Measurements from ENCODE around the gene ITIH3.

ITIH3 gene

DNA sequence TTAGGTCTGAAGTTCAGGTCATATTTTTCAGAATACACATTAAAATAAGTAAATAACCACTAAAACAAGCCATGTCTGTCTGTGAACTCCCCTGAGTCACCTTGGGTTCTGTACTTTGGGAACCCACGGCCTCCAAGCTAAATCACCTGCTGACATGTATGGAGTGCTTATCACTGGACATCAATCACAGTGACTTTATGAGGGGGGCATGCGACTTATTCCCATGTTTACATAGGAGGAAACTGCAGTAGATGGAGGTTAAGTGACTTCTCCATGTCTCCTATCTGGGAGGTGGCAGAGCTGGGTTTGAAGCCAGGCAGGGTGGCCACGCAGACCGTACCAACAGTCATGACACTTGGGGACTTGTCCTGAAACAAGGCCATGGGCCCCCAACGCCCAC, 27.8 kb downstream of the ITIH3 start:
- Histone ChIP-seq H3K4me3 (ENCODE audit: insufficient read depth, low read depth, low read length, poor library complexity, severe bottlenecking) (no peak overlapping the region), H3K27ac (ENCODE audit: insufficient read depth, low read length, poor library complexity, severe bottlenecking) (no peak overlapping the region), H3K9me3 (ENCODE audit: control insufficient read depth, low read length) (no peaks in the 10 kb centered on the region), H3K27me3 (replicated peaks; ENCODE audit: control insufficient read depth, insufficient read depth, low read length, poor library complexity, severe bottlenecking) (no peaks in the 10 kb centered on the region), H3K36me3 (ENCODE audit: control insufficient read depth, insufficient read depth, low read length) (no peaks in the 10 kb centered on the region), H3K4me1 (ENCODE audit: control insufficient read depth, insufficient read depth, low read length, poor library complexity, severe bottlenecking) (no peaks in the 10 kb centered on the region)
- DNase-seq, result no peak

- no peak overlapping the region for H3K27ac ChIP-seq (ENCODE audit: insufficient read depth, low read length, poor library complexity, severe bottlenecking)
- no peaks in the 10 kb centered on the region for H3K9me3 ChIP-seq (ENCODE audit: control insufficient read depth, low read length)
- H3K4me1 ChIP-seq (ENCODE audit: control insufficient read depth, insufficient read depth, low read length, poor library complexity, severe bottlenecking), result no peaks in the 10 kb centered on the region
- H3K27me3 ChIP-seq (replicated peaks; ENCODE audit: control insufficient read depth, insufficient read depth, low read length, poor library complexity, severe bottlenecking), result no peaks in the 10 kb centered on the region
- no peak overlapping the region for H3K4me3 ChIP-seq (ENCODE audit: insufficient read depth, low read depth, low read length, poor library complexity, severe bottlenecking)
- H3K36me3 ChIP-seq (ENCODE audit: control insufficient read depth, insufficient read depth, low read length), result no peaks in the 10 kb centered on the region
- no peak for DNase-seq
Observed at GRCh38 chr3:52824037-52824436, 29.4 kb downstream of the ITIH3 start.

DNA sequence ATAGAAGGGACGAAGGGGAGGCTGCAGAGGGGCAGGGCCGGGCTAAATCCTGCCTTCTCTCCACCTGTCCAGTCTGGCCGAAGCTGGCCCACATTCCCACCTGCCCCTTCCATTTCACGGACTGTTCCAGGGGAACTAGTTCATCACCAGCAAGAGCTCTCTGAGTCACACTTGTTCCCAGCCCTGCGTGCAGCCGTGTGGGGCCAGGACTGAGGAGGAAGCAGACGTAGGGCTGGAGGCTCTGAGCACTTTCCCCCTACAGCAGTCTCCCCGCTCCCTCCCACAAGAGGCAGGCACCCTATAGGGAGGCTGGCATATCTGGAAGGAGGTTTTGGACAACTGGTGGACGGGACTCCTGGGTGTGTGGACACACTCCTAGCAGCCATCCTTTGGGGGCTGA, 32.8 kb downstream of the ITIH3 start:
- Histone ChIP-seq H3K4me3 (ENCODE audit: insufficient read depth, low read depth, low read length, poor library complexity, severe bottlenecking) (no peak overlapping the region), H3K9me3 (ENCODE audit: control insufficient read depth, low read length) (no peaks in the 10 kb centered on the region)
- DNase-seq, result no peak

DNA sequence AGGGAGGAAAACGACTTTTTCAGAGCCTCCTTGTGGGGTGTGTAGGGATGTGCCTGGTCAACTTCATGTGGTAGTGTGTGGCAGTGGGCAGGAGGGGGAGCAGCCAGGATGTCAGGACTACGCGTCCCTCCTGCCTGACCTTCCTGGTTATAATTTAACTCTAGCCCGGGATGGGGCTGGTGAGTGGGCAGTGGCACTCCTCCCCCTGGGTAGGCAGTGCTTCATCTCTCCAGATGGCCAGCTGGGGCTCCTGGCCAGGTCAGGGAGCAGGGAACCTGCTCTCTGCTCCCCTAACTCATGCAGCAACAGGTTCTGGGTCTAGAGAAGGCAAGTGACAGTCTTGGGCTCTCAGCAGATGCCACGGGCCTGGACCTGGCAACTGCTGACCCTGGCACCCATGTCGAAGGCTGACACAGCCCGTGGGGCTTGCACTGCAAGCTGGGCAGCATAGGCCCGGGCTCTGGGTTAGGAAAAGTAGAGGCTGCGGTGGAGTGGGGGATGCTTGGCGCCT, 33.3 kb downstream of the ITIH3 start:
- Histone ChIP-seq H3K9me3 (ENCODE audit: control insufficient read depth, low read length) (no peaks in the 10 kb centered on the region), H3K4me3 (ENCODE audit: insufficient read depth, low read depth, low read length, poor library complexity, severe bottlenecking) (no peak overlapping the region), H3K27ac (ENCODE audit: insufficient read depth, low read length, poor library complexity, severe bottlenecking) (no peak overlapping the region), H3K36me3 (ENCODE audit: control insufficient read depth, insufficient read depth, low read length) (no peaks in the 10 kb centered on the region), H3K27me3 (replicated peaks; ENCODE audit: control insufficient read depth, insufficient read depth, low read length, poor library complexity, severe bottlenecking) (no peaks in the 10 kb centered on the region), H3K4me1 (ENCODE audit: control insufficient read depth, insufficient read depth, low read length, poor library complexity, severe bottlenecking) (no peaks in the 10 kb centered on the region)
- DNase-seq, result no peak

More for the DNA sequence above, 32.8 kb downstream of the ITIH3 start:
- H3K27me3 ChIP-seq (replicated peaks; ENCODE audit: control insufficient read depth, insufficient read depth, low read length, poor library complexity, severe bottlenecking), result no peaks in the 10 kb centered on the region
- no peaks in the 10 kb centered on the region for H3K36me3 ChIP-seq (ENCODE audit: control insufficient read depth, insufficient read depth, low read length)
- no peak overlapping the region for H3K27ac ChIP-seq (ENCODE audit: insufficient read depth, low read length, poor library complexity, severe bottlenecking)
- H3K4me1 ChIP-seq (ENCODE audit: control insufficient read depth, insufficient read depth, low read length, poor library complexity, severe bottlenecking), result no peaks in the 10 kb centered on the region

DNA sequence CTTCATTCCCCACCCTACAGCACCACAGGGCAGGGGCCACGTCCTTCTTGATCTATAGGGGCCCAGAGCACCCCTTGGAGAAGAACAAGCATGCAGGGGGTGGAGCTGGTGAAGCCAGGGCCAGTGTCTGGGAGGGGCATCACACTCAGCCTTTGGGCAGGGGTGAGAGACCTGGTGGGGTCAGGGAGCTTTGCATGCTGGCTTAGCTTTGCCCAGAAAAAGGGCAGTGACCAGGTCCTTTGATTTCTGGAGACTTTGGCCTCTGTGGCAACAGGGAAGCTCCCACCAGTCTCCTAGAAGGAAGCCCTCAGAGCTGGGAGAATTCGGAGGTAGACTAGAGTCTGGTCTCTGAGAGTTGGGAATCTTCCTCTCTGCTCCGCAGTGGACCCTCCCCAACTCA, 34.9 kb downstream of the ITIH3 start:
- H3K4me3 ChIP-seq (ENCODE audit: insufficient read depth, low read depth, low read length, poor library complexity, severe bottlenecking), result no peak overlapping the region
- no peaks in the 10 kb centered on the region for H3K36me3 ChIP-seq (ENCODE audit: control insufficient read depth, insufficient read depth, low read length)
- H3K27ac ChIP-seq (ENCODE audit: insufficient read depth, low read length, poor library complexity, severe bottlenecking), result no peak overlapping the region
- H3K27me3 ChIP-seq (replicated peaks; ENCODE audit: control insufficient read depth, insufficient read depth, low read length, poor library complexity, severe bottlenecking), result no peaks in the 10 kb centered on the region
- H3K4me1 ChIP-seq (ENCODE audit: control insufficient read depth, insufficient read depth, low read length, poor library complexity, severe bottlenecking), result no peaks in the 10 kb centered on the region
- no peaks in the 10 kb centered on the region for H3K9me3 ChIP-seq (ENCODE audit: control insufficient read depth, low read length)
- DNase-seq, result no peak

DNA sequence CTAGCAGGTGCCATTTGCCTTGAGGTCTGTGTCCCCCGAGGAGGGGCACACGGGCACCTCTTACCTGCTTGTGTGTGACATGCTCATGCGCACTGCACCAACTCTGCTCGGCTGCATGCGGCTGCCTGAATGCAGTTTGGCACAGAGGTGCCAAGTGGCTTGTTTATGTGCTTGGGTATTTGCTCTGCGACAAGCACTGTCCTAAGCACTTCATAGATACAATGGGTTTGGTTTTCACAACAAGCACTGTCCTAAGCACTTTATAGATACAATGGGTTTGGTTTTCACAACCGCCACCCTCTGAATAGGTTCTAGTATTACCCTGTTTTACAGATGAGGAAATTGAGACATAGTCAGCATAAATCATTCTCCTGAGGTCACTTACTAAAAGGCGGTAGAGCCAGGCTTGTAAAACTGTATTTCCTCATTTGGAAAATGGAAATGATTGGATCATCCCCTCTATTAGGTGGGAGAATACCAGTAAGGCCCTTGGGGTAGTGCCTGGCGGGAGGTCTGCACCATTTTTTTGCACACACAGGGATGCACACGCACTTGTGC, 35.4 kb downstream of the ITIH3 start:
- no peak overlapping the region for H3K4me3 ChIP-seq (ENCODE audit: insufficient read depth, low read depth, low read length, poor library complexity, severe bottlenecking)
- no peak overlapping the region for H3K27ac ChIP-seq (ENCODE audit: insufficient read depth, low read length, poor library complexity, severe bottlenecking)
- no peaks in the 10 kb centered on the region for H3K27me3 ChIP-seq (replicated peaks; ENCODE audit: control insufficient read depth, insufficient read depth, low read length, poor library complexity, severe bottlenecking)
- no peaks in the 10 kb centered on the region for H3K36me3 ChIP-seq (ENCODE audit: control insufficient read depth, insufficient read depth, low read length)
- H3K4me1 ChIP-seq (ENCODE audit: control insufficient read depth, insufficient read depth, low read length, poor library complexity, severe bottlenecking), result no peaks in the 10 kb centered on the region
- no peak for DNase-seq
- H3K9me3 ChIP-seq (ENCODE audit: control insufficient read depth, low read length), result no peaks in the 10 kb centered on the region

DNA sequence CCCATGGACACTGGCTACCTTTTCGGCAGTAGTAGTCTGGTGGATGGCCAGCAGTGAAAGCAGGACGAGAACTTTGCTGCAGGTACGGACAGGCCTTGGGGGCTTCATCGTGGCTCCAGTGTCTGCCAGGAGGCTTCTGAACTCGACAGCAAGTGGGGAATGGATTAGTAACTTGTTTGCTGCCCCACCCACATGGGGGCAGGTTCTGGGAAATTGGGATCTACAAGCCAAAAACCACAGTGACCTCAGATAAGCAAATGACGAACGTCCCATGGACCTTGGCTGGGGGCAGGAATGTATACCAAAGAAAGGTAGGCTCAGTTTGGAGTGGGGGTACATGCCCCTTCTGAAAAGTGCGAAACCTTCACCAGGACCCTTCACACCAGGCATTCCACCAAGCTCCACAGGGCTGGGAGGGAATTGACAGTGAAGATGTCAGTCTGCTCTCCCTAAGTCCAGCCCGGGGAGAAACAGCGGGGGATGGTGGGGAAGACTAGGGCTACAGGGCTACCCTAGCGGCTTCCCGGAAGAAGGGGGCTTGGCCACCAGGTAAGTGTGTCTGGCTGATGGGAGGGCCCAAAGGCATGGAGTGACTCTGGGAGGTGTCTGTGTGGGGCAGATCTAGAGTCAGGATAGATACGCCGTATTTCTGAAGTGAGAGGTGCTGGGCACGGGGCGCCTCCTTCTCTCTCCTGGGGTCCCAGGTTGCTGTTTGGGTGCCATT, 36.1 kb downstream of the ITIH3 start, which contains the start of gene ITIH4:
ITIH4 (minus strand) TSS at position 138 of the 724 bp plus-strand sequence; CDS start at position 108, 30 bp downstream.
- Histone ChIP-seq H3K4me3 (ENCODE audit: insufficient read depth, low read depth, low read length, poor library complexity, severe bottlenecking) (no peak within 1 kb of the TSS), H3K4me1 (ENCODE audit: control insufficient read depth, insufficient read depth, low read length, poor library complexity, severe bottlenecking) (no peaks in the 10 kb centered on the region), H3K27ac (ENCODE audit: insufficient read depth, low read length, poor library complexity, severe bottlenecking) (no peak within 1 kb of the TSS), H3K36me3 (ENCODE audit: control insufficient read depth, insufficient read depth, low read length) (peaks cover 7% of the 10 kb centered on the region), H3K9me3 (ENCODE audit: control insufficient read depth, low read length) (no peaks in the 10 kb centered on the region), H3K27me3 (replicated peaks; ENCODE audit: control insufficient read depth, insufficient read depth, low read length, poor library complexity, severe bottlenecking) (no peaks in the 10 kb centered on the region)
- DNase-seq, result no peak

- no peaks in the 10 kb centered on the region for H3K27me3 ChIP-seq (replicated peaks; ENCODE audit: control insufficient read depth, insufficient read depth, low read length, poor library complexity, severe bottlenecking)
- H3K4me1 ChIP-seq (ENCODE audit: control insufficient read depth, insufficient read depth, low read length, poor library complexity, severe bottlenecking), result no peaks in the 10 kb centered on the region
- H3K9me3 ChIP-seq (ENCODE audit: control insufficient read depth, low read length), result no peaks in the 10 kb centered on the region
- DNase-seq, result no peak
- H3K27ac ChIP-seq (ENCODE audit: insufficient read depth, low read length, poor library complexity, severe bottlenecking), result no peak overlapping the region
- no peak overlapping the region for H3K4me3 ChIP-seq (ENCODE audit: insufficient read depth, low read depth, low read length, poor library complexity, severe bottlenecking)
- H3K36me3 ChIP-seq (ENCODE audit: control insufficient read depth, insufficient read depth, low read length), result peaks cover 14% of the 10 kb centered on the region
Observed at GRCh38 chr3:52831500-52832301, 37.1 kb downstream of the ITIH3 start.

DNA sequence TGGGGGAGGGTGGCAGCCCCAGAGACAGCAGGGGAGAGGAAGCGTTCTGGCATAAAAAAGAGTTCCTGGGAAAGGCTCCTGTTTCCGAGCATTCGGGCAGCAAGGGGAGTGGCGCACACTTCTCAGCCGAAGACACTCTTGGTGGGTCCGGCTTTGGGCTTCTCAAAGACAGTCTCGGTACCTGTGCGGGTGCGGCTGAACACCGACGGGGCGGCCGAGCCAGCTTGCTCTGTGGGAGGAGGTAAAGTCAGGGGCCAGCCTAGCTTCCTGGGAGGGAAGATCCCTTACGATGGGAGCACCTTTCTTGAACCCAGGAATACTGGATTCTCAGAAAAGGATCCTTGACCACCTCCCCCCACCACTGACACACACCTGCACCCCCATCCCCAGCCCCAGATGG, 38.6 kb downstream of the ITIH3 start:
- DNase-seq, result no peak
- H3K9me3 ChIP-seq (ENCODE audit: control insufficient read depth, low read length), result no peaks in the 10 kb centered on the region
- H3K4me1 ChIP-seq (ENCODE audit: control insufficient read depth, insufficient read depth, low read length, poor library complexity, severe bottlenecking), result no peaks in the 10 kb centered on the region
- no peak overlapping the region for H3K4me3 ChIP-seq (ENCODE audit: insufficient read depth, low read depth, low read length, poor library complexity, severe bottlenecking)
- no peak overlapping the region for H3K27ac ChIP-seq (ENCODE audit: insufficient read depth, low read length, poor library complexity, severe bottlenecking)
- H3K36me3 ChIP-seq (ENCODE audit: control insufficient read depth, insufficient read depth, low read length), result peaks cover 17% of the 10 kb centered on the region
- no peaks in the 10 kb centered on the region for H3K27me3 ChIP-seq (replicated peaks; ENCODE audit: control insufficient read depth, insufficient read depth, low read length, poor library complexity, severe bottlenecking)
